PC-3 (cell line): ENCODE data around the gene RGS7BP.

Experiments
- CTCF ChIP-seq: fragments of 300-600 bp; sonication (generic); conservative IDR thresholded peaks from 2 replicates; pipeline ENCODE4 v1.5.1; 2017; ENCODE audit warnings: antibody characterized with exemption, low read depth, mild to moderate bottlenecking, low read length
- EZH2 ChIP-seq: fragments of 300-600 bp; sonication (generic); IDR thresholded peaks from one replicate; pipeline ENCODE4 v1.6.1; 2017; ENCODE audit warnings: antibody characterized with exemption, mild to moderate bottlenecking, low read length; ENCODE audit not compliant: unreplicated experiment
- EZH2phosphoT487 ChIP-seq: fragments of 300-600 bp; sonication (generic); IDR thresholded peaks from 2 replicates; pipeline ENCODE4 v1.6.1; 2018; ENCODE audit warnings: mild to moderate bottlenecking, antibody characterized with exemption, low read length, borderline replicate concordance

GRCh38 chr5:64489857-64490256 is 16.0 kb upstream of the RGS7BP start:
- no peak for TF ChIP-seq EZH2
- no peak for TF ChIP-seq CTCF
- TF ChIP-seq EZH2phosphoT487 = no peak
